SU-DHL-6 (cell line): ENCODE data around the gene SH2D1B.

Source experiments
- EZH2phosphoT487 ChIP-seq: fragments of 200-600 bp; sonication (generic), shearing (Covaris generic); conservative IDR thresholded peaks from 2 replicates; pipeline ENCODE4 v1.6.1; 2018; ENCODE audit warnings: mild to moderate bottlenecking, antibody characterized with exemption, low read length, moderate library complexity, mixed read lengths
- TF ChIP-seq, protein P1 (sequence below): fragments of 200-600 bp; sonication (generic); IDR thresholded peaks from one replicate; pipeline ENCODE4 v1.5.1; 2017; ENCODE audit warnings: antibody characterized with exemption, mild to moderate bottlenecking, low read length, moderate library complexity; ENCODE audit not compliant: insufficient read depth, poor library complexity, severe bottlenecking

DNA sequence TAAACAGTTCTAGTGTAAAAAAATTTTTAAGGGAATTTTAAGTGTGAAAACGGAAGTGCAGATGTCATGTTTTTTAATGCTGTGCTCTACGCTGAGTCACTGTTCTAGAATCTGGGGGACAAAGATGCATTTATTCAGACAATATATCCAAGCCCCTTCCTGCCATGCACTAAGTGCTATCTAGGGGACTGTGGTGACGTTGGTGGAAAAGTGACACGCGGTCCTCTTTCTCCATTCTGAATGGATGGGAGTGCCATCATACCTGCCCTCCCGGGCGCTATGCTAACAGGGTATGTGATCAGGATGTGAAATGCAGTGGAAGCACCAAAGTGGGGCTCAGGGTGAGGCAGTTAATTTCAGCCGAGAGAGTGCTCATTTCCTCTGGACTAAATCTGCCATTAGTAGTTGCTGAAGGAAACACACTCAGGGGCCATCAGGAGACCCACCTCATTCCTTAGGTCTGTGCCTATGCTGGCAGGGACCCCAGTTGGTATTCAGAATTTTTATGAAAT is 23.8 kb downstream of the SH2D1B start:
- TF ChIP-seq, protein P1, sequence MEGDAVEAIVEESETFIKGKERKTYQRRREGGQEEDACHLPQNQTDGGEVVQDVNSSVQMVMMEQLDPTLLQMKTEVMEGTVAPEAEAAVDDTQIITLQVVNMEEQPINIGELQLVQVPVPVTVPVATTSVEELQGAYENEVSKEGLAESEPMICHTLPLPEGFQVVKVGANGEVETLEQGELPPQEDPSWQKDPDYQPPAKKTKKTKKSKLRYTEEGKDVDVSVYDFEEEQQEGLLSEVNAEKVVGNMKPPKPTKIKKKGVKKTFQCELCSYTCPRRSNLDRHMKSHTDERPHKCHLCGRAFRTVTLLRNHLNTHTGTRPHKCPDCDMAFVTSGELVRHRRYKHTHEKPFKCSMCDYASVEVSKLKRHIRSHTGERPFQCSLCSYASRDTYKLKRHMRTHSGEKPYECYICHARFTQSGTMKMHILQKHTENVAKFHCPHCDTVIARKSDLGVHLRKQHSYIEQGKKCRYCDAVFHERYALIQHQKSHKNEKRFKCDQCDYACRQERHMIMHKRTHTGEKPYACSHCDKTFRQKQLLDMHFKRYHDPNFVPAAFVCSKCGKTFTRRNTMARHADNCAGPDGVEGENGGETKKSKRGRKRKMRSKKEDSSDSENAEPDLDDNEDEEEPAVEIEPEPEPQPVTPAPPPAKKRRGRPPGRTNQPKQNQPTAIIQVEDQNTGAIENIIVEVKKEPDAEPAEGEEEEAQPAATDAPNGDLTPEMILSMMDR = no peak
- no peak for TF ChIP-seq EZH2phosphoT487
